GM18867 (cell line): ENCODE data around the gene KRTAP4-11.
"Not testable (repeated sequence)": the region's sequence is repeated elsewhere in the genome, so short reads cannot be mapped to it uniquely, and the experiment has no call there.

Source experiments
- ATAC-seq: cut with Tn5 transposase; IDR thresholded peaks from one replicate; pipeline ENCODE4 v1.9.1; 2021; ENCODE audit warnings: mild to moderate bottlenecking, moderate library complexity; ENCODE audit not compliant: unreplicated experiment

Gene KRTAP4-11

GRCh38 chr17:41088760-41089352 is 29.3 kb downstream of the KRTAP4-11 start:
- not testable (repeated sequence) for ATAC-seq

- not testable (repeated sequence) for ATAC-seq
Measured at GRCh38 chr17:41084100-41084856, 33.9 kb downstream of the KRTAP4-11 start, which contains the start of gene KRTAP4-7. Gene KRTAP4-7, plus strand, starts transcription at chr17:41084150. Its CDS starts 57 bp downstream, at chr17:41084207.

GRCh38 chr17:41083427-41083826 is 34.7 kb downstream of the KRTAP4-11 start:
- not testable (repeated sequence) for ATAC-seq

GRCh38 chr17:41082626-41083025 is 35.5 kb downstream of the KRTAP4-11 start:
- no peak for ATAC-seq

GRCh38 chr17:41076788-41077187 is 41.4 kb downstream of the KRTAP4-11 start:
- ATAC-seq = no peak

GRCh38 chr17:41073676-41074075 is 44.5 kb downstream of the KRTAP4-11 start:
- ATAC-seq = no peak

GRCh38 chr17:41071606-41072360 is 46.4 kb downstream of the KRTAP4-11 start:
- ATAC-seq = no peak

GRCh38 chr17:41069031-41069430 is 49.1 kb downstream of the KRTAP4-11 start:
- no peak for ATAC-seq

GRCh38 chr17:41067281-41067680 is 50.9 kb downstream of the KRTAP4-11 start:
- no peak for ATAC-seq
